Fibroblast of upper back skin (primary cell): ENCODE data around the gene BSPRY.
"Not testable (repeated sequence)": the region's sequence is repeated elsewhere in the genome, so short reads cannot be mapped to it uniquely, and the experiment has no call there.

Experiments
- DNase-seq: peaks from one replicate; pipeline ENCODE4 v3.0.0-alpha.2; 2013

BSPRY gene

GRCh38 chr9:113343732-113344231 lies 5.6 kb upstream of the BSPRY start:
- DNase-seq: peak; percentile 18

DNA sequence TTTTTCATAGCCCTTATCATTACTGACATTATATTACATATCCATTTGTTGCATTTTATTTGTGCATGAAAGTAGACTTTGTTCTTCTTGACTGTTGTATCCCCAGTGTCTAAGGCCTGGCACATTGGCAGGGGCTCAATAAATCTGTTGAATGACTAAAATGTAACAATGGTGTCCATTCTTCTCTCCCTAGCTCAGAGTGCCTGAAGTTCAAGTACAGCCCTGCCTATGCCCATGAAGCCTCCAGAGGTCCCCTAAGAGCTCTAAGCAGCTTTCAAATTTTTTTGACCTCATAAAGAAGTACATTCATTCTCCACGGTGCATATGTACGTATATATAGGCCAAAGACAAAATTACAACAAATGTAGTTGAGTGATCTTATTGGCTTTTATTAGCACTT lies 4.2 kb upstream of the BSPRY start:
- DNase-seq: no peak

DNA sequence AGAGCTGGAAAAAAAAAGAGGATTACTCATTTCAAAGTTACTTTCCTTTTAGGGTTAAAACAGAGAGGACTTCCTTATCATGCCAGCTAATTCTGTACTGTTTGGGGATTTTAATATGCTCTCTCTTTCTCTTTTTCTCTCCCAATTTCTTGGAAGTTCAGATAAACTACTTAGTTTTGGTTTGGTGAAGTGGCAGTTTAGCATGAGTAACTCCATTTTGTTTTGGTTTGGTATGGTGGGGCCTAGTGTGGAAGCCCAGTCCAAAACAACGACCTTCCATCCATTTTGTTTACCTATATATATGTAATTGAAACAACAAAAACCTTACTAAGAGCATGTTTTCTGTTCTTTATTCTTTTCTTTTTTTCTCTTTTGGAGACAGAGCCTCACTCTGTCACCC lies 3.7 kb upstream of the BSPRY start:
- no peak for DNase-seq

DNA sequence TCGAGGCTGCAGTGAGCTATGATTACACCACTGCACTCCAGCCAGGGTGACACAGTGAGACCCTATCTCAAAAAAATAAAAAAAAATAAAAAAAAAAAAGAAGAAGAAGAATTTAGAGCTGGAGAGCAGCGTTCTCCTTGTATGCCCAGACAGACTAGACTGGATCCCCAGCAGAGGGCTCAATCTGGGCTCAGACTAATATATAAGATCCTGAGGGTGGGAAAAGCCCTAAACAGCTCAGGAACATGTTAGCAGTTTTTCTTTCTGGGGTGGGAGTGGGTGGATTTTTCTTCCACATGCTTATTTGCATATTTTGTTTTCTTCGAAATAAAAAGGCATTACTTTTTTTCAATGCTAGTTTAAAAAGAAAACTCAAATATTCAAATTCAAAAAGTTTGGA lies 904 bp upstream of the BSPRY start:
- DNase-seq: no peak

- DNase-seq: no peak
Observed at GRCh38 chr9:113349066-113349444, 286 bp upstream of the BSPRY start.

- no peak for DNase-seq
Observed at GRCh38 chr9:113350107-113350661, 843 bp downstream of the BSPRY start.

GRCh38 chr9:113350937-113351336 lies 1.6 kb downstream of the BSPRY start:
- DNase-seq: no peak

- DNase-seq: no peak
Observed at GRCh38 chr9:113352006-113352405, 2.7 kb downstream of the BSPRY start.

- DNase-seq: no peak
Observed at GRCh38 chr9:113352411-113352810, 3.1 kb downstream of the BSPRY start.

GRCh38 chr9:113355040-113355596 lies 5.8 kb downstream of the BSPRY start:
- DNase-seq: no peak

DNA sequence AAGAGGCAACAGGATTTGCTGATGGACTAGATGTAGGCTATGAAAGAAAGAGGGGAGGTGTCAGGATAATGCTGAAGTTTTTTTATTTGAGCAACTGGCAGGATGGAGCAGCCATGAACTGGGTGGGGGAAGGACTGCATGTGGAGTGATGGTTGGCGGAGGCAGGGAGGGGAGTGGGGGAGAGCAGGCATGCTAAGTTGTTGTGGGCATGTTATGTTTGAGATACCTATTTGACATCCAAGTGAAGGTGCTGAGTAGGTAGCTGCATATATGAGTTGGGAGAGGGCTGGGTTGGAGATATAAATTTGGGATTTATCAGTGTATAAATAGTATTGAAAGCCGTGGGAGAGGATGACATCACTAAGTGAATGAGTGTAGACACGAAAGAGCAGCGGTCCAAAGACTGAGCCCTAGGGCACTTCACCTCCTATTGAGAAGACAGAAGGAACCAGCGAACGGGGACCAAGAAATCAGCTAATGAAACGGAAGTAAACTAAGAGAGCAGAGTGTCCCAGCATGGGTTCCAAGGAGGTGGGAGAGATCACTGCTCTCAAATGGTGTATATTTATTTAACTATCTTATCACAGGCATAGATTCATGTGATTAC lies 7.4 kb downstream of the BSPRY start:
- DNase-seq: no peak

GRCh38 chr9:113359385-113359784 lies 10.0 kb downstream of the BSPRY start:
- no peak for DNase-seq

DNA sequence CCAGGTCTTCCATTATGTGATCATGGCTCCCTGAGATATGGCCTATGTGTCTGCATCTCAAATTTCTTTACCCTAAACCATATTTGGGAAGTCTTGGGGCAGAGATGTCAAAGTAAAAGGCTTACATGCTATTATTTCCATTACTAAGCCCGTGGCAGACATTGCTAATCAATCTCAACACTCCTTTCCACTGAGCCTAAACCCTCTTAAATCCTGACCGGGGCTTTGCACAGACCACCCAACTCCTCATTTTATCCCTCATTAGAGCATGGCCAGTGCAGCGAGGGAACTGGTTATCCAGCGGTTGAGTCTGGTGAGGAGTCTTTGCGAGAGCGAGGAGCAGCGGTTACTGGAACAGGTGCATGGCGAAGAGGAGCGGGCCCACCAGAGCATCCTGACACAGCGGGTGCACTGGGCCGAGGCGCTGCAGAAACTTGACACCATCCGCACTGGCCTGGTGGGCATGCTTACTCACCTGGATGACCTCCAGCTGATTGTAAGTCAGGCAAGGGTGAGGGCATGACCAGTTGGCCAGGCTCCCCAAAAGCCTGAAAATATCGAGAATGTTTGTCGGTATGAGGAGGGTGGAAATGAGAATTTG lies 11.0 kb downstream of the BSPRY start:
- no peak for DNase-seq

GRCh38 chr9:113361304-113362018 lies 12.1 kb downstream of the BSPRY start:
- DNase-seq: peak; percentile 22

DNA sequence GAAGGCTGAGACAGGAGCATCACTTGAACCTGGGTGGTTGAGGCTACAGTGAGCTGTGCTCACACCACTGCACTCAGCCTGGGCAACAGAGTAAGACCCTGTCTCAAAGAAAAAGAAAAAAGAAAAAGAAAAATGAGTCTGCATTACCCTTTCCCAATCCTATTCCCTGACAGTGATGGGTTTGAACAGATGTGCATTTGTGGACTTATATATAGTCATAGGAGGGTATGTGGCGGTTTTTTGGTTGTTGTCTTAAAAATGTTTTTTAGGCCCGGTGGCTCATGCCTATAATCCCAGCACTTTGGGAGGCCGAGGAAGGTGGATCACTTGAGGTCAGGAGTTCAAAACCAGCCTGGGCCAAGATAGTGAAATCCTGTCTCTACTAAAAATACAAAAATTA lies 14.0 kb downstream of the BSPRY start:
- DNase-seq: no peak

DNA sequence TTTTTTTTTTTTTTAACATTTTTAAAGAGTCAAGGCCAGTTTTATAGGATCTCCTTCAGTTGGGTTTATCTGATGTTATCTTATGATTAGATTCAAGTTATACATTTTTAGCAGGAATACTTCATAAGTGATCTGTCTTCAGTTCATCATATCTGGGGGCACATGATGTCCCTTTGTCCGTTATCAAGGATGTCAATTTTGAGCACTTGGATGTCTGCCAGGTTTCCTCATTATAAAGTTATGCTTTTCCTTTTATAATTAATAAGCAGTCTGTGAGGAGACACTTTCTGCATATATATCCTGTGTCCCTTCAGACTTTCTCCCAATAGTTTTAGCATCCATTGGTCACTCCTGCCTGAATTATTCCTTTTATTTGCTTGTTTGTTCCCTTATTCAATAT lies 15.6 kb downstream of the BSPRY start:
- no peak for DNase-seq

GRCh38 chr9:113365652-113366051 lies 16.3 kb downstream of the BSPRY start:
- not testable (repeated sequence) for DNase-seq

- no peak for DNase-seq
Observed at GRCh38 chr9:113368348-113368981, 19.1 kb downstream of the BSPRY start.

DNA sequence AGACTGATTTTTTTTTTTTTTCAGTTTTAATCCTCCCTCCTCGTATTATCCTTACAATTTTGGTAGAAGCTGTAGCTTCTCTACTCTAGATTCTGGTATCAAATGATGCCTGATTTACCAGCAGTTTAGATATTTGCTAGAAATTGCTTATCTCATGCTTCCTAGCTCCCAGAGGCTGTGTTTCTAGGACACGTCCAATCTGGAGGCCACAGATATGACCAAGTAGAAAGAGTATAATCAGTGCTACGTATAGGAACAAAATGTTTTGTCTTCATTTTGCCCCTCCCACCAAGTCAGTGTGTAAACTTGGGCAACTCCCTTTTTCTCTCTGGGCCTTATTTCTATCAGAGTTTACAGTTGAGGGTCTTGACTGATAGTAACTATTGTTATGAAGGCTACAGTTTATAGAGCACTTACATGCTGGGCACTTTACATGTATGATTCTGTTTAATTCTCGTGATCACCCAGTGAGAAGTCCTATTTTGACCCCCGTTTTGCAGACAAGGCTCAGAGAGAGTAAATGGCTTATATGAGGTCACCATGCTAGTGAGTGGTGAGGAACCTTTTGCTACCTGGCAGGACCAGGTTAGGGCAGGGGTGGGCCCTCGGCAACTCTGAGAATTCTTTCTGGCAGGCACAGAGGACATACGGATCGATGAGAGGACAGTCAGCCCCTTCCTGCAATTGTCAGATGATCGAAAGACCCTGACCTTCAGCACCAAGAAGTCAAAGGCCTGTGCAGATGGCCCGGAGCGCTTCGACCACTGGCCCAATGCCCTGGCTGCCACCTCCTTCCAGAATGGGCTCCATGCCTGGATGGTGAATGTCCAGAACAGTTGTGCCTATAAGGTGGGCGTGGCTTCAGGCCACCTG lies 19.9 kb downstream of the BSPRY start:
- no peak for DNase-seq

- no peak for DNase-seq
Observed at GRCh38 chr9:113369855-113370140, 20.5 kb downstream of the BSPRY start.

DNA sequence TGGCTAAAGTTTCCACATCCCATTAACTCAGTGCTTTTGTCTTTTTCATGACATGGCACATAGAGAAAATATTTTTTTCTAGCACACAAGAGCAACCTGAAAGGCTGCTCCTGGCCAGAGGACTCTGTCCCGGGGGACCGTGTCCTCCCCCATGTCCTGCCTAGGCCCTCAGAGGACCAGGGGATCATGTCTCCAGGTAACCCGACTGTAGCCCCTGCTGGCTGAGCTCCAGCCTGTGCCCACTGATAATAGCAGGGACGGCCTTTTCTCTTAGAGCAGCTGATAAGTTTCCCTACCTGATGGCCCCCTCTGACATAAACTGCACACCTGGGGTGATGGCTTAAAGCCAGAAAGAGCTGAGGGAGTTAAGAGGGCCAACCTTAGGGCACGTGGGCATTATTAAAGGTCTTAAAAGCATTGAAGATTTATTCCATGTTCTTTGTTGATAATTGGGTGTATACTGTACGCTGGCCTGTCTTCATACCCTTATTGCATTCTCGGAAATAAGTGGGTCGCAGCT lies 21.5 kb downstream of the BSPRY start:
- no peak for DNase-seq

GRCh38 chr9:113372059-113372458 lies 22.7 kb downstream of the BSPRY start:
- no peak for DNase-seq
